ENCODE measurements around the gene MT1H.
"Not testable (repeated sequence)": the region's sequence is repeated elsewhere in the genome, so short reads cannot be mapped to it uniquely, and the experiment has no call there.

The MT1H gene

DNA sequence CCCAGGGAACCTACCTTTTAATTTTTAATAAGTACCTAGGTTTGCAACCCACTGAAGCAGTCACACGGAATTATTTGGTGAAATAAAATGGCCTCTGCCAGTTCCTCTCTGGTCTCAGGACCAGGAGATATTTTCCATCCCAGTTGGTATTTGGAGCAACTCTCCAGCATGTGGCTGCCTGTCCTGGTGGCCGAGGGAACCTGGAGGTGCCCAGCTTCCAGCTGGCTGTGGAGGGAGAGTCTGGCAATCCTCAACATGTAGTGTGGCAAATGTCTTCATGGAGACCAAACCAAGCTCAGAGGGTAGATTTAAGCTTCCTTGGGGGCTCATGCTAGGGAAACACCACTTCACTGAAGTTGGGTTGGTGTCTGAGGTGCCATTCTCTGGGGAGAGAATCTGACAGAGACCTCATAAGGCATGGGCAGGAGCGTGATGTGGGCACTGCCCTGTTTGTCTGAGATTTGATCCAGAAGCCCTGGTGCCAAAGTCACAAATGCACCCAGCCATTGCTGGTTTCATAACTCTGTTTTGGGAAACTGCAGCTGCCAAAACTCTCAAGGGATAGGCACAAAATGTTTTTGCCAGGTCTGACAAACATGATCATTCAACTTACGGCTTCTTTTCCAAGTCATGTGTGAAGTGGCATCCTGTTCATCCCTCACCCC lies 15.4 kb downstream of the MT1H start:
- no peak for DNase-seq (ENCODE audit: low read depth)

DNA sequence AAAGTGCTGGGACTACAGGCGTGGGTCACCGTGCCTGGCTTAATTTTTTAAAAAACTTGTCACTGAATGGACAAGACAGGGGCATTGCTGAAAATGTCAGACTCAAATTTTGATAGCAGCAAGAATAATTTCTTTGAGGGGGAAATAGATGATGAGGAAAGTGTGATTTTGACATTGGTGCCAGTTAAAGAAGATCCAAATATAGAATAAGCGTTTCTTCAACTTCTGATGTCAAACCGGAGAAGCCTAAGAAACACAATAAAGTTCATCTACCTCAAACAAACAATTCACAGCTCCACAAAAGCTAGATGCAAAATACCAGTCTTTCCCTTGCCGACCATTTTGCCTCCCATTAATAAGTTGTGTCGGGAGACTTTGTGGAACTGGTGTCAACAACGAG lies 17.1 kb downstream of the MT1H start:
- DNase-seq (ENCODE audit: low read depth), result no peak

DNA sequence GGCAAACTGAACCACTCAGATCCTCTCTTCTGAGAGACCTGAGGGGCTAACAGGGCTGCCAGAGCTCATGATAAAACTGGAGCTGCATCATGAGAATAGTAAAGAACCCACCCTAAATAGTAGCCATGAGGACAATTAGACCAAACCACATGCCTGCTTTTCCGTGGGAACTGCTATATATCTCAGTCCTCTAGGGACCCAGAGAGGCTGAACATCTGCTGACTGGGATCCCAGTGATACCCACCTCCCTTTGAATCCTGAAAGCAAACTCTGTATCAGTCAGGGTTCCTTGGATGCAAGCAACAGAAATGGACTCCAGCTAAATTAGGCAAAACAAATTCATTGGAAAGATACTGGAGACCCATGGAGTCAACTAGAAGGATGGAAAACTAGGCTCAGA lies 19.1 kb downstream of the MT1H start:
- no peak for DNase-seq (ENCODE audit: low read depth)

DNA sequence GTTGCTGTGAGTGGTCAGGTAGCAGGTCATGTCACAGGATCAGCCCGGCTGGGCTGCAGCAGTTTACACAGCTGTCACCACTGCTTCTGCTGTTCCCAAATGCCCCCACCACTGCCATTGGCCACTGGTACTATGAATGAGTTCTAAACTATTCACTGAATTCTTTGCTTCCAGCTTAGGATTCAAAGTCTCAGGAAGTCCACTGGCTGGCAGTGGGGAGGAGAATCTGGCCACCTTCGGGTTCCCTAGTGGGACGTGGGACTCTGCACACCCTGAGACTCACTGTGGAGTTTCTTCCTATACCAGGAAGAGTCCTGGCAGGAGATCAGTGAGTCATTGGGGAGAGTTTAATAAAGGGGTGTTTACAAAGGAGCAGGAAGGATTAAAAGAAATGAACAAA lies 19.6 kb downstream of the MT1H start:
- DNase-seq (ENCODE audit: low read depth), result no peak

DNA sequence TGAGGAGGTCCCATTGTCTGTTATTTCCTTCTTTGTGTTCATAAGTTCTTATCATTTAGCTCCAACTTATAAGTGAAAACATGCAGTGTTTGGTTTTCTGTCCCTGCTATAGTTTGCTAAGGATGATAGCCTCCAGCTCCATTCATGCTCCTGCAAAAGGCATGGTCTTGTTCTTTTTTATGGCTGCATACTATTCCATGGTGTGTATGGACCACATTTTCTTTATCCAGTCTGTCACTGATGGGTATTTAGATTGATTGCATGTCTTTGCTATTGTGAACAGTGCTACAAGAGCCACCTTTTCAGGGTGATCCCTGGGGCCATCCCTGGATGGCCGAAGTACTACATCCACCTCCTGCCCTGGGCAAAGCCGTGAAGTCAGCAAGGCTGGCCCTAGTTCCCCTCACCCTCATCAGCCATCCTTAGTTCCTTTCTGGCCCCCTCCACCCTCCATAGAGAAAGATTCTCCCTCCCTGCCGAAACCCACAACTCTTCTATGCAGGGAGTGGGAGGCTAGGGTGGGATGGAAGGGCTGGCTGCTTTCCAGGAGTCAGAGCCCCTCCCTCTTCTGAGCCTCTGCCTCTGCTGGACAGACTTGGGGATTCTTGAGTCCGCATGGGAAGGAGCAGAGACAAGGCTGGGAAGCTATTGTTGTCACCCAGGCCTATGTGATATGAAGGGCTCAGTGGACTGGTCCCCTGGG lies 21.0 kb downstream of the MT1H start:
- DNase-seq (ENCODE audit: low read depth), result no peak

DNA sequence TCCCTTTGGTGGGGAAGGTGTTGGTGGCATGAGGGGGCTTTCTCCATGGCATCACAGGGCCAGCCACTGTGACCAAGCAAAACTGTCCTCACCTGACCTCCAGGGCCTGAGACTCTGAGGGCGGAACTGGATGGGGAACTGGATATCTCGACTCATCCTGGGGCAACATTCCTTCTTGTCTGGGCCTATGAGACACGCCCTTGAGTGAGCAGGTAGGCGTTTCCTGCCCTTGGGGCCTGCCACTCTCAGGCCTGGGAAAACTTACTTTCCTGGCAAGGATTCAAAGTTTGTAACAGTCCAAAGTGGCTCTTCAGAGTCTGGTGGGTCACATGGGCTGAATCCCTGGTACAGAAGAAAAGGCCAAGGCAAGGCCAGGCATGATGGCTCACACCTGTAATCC lies 22.3 kb downstream of the MT1H start:
- no peak for DNase-seq (ENCODE audit: low read depth)

DNA sequence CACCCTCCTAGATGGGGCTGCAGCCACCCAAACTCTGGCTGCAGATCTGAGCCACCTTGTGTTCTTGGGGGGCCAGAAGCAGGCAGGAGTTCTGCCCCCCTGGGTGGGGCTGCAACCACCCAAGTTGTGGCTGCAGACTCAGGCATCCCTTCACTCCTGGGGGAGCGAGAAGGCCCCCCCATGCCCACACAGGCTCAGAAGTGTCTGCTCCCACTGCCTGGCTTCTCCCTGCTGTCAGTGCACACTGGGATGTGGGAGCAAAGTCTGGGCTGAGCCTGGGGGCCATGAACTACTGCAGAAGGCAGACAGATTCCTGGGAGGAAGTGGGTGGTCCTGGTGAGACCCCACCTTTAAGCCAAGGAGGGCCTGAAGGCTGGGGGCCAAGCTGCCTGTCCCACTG lies 25.6 kb downstream of the MT1H start:
- DNase-seq (ENCODE audit: low read depth), result no peak

DNA sequence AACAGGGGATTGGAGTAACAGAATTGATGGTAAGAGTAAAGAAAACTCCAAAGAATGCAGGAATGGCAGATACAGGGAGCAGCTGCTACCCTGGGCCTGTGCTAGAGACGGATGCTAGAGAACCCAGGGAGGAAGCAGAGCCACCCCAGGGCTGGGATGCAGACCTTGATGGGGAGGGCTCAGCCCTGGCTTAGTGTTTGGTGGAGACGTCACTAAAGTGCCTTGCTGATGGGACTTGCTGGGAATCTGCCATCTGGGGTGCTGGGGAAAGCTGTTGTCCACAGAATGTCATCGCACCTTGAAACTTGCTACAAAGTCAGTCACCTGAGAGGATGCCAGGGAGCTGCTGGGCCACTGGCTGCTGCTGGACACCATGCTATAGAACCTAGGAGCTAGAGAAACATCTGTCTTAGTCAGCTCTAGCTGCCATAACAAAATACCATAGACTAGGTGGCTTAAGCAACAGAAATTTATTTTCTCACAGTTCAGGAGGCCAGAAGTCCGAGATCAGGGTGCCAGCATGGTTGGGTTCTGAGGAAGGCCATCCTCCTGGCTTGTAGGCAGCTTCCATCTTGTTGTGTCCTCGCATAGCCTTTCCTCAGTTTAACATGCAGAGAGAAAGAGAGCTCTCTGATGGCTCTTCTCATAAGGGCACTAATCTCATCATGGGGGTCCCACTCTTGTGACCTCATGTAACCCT lies 28.0 kb downstream of the MT1H start:
- DNase-seq (ENCODE audit: low read depth), result no peak

DNA sequence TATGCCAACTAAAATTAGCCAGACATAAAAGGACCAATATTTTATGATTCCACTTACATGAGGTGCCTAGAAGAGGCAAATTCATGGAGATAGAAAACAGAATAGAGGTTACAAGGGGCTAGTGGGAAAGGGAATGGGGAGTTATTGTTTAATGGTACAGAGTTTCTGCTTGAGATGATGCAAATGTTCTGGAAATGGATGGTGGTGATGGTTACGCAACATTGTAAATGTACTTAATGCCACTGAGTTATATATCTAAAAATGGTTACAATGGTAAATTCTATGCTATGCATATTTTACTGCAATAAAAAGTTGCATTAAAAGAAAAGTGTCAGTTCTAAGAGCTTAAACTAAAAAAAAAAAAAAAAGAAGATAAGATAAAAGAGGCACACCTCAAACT lies 30.6 kb downstream of the MT1H start:
- no peak for DNase-seq (ENCODE audit: low read depth)

DNA sequence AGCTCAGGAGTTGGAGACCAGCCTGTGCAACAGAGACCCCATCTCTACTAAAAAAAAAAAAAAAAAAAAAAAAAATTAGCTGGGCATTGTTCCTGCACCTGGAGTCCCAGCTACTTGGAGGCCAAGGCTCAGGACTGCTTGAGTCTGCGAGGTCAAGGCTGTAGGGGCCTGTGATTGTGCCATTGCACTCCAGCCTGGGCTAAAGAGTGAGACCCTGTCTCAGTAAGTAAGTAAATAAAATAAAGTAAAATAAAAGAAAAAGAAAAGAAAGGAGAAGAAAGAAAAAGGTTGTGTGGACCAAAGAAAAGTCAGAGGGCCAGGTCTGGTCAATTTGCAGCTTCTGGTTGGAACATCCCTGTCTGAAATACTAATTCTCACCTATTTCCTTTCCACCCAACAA lies 31.0 kb downstream of the MT1H start:
- no peak for DNase-seq (ENCODE audit: low read depth)

DNA sequence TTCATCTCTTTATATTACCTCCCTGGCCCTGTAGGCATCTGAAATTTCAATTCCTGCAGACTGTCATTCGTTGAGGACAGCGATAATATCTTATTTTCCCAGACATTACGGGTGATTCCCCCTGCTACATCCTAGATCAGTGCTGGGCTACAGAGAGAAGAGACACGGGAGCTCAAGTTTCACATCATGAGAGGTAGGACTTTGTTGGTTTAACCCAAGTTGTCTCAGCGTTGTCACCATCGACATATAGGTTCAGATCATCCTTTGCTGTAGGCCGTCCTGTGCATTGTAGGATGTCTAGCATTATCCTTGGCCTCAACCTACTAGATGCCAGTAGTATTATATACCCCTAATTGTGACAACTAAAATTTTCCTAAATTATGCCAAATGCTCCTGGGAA lies 31.9 kb downstream of the MT1H start:
- DNase-seq (ENCODE audit: low read depth), result no peak

DNA sequence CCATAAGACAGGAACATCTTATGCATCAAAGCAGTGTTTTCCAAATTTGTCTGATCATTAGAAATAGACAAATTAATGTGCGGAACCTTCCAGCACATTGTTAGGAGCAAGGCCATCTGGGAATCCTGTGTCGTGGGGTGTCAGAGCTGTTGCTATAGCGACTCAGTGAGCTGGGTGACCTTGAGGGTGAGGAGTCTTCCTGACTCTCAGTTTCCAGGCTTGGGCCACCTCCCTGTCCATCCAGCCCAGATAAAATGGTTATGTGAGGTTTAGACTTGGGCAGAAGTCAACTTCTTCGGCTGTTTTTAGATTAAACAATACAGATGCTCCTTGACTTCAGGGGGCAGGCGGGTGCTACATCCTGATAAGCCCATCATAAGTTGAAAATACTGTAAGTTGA lies 33.2 kb downstream of the MT1H start:
- no peak for DNase-seq (ENCODE audit: low read depth)

DNA sequence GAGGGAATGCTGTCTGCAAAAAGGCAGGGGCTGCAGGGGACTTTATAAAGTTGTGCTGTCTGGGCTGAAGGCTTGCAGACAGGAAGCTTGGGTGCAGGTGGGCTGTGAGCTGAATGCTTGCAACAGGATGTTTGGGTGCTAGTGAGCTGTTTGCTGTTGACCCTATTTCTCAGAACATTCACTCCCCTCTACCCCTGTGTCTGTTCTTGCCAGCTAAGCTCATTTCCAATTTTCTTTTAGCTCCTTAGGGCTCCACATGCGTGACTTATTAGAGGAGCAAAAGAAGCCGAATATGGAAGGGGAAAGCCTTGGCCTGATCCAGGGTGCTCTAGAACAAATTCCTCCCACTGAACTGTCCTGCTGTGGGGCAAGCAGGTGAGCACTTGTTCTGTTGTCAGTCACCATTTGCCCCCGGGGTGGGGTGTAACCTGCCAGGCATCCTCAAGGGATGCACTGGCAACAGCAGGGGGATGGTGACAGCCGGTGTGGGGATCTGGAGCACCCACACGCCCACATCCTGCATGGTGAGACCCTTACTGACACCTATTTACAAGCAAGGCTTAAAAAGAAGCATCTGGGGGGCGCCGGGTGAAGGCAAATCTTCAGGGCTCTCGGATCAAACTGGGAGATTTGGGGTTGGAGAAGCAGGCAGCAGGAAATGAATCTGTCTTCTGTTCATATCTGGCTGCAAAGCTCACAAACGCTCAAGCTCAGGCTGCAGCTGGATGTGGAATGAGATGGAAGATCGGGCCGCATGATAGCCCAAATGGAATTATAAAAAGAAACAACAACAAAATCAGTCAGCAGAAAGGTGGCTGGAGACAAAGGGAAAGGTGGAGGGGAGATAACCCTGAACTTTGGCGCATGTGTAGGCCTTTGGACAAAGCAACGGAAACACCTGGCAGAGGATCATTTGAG lies 39.2 kb downstream of the MT1H start:
- no peak for DNase-seq (ENCODE audit: low read depth)

DNA sequence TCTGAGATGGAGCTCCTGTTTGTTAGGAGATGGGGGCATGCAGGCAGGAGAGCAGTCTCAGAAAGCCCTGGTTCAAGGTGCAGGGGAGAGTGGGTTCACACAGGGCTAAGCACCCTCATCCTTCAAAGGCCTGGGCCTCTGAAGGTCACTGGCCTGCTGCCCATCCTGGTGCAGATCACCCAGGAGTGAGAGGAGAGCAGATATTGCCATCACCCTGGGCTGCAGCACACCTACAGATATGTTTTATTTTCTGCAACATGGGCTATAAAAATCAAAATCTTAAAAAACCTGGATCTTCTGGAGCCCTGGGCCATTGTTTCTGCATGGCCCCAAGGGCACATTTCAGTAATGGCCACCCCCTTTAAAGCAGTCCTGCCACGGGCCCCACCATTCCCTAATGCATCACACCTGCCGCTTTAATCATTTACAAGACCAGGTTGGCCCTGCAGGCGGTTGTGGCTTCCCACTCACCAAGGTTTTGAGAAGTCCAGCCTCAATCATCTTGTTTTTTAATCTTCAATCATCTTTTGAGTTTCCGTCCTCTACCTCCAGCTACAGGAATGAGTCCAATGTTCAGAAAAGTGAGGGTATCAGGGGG lies 39.9 kb downstream of the MT1H start:
- no peak for DNase-seq (ENCODE audit: low read depth)

DNA sequence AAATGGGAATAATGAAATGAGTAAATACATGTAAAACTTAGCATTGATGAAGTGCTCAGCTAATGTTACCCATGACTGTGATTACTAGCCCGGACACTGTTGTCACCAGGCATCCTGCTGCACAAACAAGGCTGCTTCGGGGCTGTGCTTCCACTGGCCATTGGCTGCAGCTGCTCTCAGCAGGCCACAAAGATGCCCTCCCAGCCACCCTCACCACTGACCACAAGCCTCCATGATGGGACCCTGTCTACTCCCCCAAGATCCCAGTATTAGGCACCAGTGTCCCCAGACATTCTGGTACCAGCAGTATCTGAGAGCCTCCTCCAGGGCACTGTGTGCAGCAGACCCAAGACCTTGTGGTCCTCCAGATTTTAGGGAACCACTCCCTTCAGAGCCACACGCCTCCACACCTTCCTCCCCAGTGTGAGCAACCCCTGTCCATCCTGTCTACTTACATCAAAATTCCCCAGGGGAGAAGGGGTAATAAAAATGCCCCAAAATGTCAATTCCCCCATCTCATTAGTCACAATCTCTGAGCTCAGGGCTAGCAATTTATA lies 40.6 kb downstream of the MT1H start:
- no peak for DNase-seq (ENCODE audit: low read depth)

DNA sequence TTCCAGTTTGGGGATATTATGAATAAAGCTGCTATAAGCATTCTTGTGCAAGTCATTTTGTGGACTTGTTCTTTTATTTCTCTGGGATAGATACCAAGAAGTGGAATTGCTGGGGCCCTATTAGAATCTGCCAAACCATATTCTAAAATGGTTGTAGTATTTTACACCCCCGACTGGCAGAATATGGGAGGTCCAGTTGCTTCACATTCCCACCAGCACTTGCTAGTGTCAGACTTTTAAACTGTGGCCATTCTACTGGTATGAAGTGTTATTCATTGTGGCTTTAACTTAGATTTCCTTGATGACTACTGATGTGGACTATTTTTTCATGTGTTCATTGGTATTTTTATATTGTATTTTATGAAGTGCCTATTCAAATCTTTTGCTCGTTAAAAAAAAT lies 42.2 kb downstream of the MT1H start:
- DNase-seq (ENCODE audit: low read depth), result no peak

DNA sequence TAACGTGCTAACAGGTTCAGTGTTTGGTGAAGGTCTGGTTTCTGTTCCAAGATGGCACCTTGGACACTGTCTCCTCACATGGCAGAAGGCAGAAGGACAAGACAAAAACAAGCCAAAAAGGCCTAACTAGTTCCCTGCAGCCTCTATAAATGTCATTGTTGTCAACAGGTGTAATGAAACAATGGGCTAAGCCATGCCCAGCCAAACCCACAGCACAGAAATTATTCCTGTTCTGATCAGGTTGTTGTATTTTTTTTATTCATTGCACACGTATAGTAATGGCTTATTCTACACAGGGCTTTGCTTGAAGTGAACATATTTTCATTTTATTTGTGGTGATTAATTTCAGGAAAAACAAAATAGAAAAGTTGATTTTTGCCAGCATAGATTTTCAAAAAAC lies 44.2 kb downstream of the MT1H start:
- no peak for DNase-seq (ENCODE audit: low read depth)

DNA sequence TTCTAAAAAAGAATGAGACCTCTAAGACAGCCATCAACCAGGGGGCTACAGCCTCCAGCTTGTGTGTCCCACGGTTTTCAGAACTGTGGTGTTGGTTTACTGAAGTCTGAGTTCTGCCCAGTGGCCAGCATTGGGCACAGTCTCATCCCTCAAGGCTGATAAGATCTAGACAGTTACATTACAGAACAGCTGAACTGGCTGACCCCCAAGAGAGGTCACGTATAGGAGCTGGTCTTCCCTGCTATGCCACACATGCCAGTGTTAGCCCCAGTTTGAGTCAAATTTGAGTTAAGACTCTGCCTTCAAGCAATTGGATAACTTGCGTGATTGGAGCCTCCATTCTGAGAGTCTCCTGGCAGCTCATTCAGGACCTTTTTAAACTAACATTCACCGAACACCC lies 45.5 kb downstream of the MT1H start:
- DNase-seq (ENCODE audit: low read depth), result no peak

DNA sequence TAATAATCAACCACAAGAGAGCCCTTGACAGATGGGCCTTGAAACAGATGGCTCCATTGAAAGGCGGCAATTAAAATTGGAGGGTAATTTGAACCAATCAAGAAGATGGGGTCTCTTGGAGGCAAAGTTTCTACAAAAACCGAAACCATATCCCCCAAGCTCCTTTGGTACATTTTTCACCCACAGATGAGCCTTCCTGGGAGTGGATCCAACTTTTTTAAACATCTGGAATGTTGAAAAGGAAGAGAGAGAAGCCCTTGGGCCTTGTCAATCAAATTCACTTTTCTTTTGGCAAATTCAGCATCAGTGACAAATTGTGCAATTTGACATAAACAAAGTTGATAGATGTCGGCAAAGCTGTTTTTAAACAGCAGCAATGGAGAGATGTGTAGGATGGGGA lies 47.1 kb downstream of the MT1H start:
- no peak for DNase-seq (ENCODE audit: low read depth)

DNA sequence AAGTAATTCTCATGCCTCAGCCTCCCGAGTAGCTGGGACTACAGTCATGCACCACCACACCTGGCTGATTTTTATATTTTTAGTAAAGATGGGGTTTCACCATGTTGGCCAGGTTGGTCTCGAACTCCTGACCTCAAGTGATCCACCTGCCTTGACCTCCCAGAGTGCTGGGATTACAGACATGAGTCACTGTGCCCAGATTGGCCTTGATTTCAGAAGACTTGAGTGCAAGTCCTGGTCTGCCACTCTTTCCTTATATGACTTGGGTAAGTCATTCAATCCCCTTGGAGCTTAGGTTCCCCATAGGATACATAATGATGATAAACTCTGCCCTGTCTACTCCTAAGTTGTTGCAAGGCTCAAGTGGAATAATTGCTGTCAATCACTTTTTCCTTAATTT lies 47.9 kb downstream of the MT1H start:
- DNase-seq (ENCODE audit: low read depth), result not testable (repeated sequence)
